ENCODE measurements around the gene MIGA2. TPM values are rescaled to one million over a fixed set of nuclear protein-coding genes. Genes with fewer than 3 reads are reported as not detected.

MIGA2 gene
- total RNA-seq, 2 experiments from 2014 or later, result 34.6 to 35.8 TPM

DNA sequence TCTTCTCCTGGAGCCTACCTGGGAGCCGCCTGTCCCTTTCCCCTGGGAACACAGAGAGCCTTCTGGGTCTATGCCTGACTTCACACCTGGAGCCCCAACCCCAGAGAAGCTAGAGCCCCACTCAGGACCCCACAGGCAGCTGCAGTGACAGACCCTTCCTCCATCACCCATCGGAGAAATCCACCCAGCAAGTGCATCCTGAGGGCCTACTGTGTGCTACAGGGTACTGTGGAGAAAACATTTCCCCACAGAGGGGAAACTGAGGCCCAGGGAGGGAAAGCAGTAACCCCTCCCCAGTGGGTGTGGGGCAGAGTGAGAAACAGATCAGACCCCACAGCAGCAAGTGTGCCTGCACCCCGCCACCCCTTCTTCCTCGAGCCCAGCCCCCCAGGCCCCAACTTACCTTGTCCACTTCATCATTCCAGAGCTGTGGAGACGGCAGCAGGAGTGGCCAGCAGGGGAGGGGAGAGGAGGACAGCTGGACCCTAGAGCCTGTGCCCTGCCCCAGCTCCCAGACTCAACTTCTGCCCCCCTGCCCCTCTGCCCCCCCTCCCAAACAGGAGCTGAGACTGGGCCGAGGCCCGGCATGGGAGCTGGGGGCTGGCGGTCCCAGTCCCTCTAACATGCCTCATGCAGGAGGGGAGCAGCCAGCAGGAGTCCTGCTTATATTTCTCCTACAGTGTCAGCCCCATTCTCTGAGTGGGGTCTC, 26.0 kb upstream of the MIGA2 start:
- H3K9me3 Mint-ChIP-seq, result no peaks in the 10 kb centered on the region
- CTCF ChIA-PET, result no interaction called here
- TF ChIP-seq, protein P1, sequence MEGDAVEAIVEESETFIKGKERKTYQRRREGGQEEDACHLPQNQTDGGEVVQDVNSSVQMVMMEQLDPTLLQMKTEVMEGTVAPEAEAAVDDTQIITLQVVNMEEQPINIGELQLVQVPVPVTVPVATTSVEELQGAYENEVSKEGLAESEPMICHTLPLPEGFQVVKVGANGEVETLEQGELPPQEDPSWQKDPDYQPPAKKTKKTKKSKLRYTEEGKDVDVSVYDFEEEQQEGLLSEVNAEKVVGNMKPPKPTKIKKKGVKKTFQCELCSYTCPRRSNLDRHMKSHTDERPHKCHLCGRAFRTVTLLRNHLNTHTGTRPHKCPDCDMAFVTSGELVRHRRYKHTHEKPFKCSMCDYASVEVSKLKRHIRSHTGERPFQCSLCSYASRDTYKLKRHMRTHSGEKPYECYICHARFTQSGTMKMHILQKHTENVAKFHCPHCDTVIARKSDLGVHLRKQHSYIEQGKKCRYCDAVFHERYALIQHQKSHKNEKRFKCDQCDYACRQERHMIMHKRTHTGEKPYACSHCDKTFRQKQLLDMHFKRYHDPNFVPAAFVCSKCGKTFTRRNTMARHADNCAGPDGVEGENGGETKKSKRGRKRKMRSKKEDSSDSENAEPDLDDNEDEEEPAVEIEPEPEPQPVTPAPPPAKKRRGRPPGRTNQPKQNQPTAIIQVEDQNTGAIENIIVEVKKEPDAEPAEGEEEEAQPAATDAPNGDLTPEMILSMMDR (IDR thresholded peaks at IDR 0.05), result no peak

DNA sequence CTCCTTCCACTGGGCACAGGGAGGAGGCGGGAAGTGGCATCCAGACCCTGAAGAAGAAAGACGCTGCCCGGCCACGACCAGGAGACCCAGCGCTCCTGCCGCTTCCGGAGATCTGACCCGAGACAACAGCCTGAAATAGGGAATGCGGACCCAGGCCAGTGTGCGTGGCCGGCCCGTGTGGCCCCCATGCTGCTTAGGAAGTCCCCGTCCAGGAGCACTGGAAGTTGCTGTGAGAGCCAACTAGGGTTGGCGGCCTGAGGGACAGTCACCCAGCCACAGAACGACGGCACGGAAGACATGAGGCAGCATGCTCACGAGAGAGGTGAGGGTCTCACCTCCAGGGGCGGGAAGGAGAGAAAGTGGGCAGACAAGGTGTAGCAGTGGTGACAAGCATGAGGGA, 25.3 kb upstream of the MIGA2 start:
- ChIA-PET POLR2A (interaction anchor here (1.2 kb wide), 1 partner anchor 15 kb away, joined by 3 read pairs; no protein-coding TSS in a partner anchor), CTCF (no interaction called here)
- ATAC-seq, result no peak
- H3K4me1 Mint-ChIP-seq (ENCODE audit: low read depth), result no peaks in the 10 kb centered on the region
- intact Hi-C loops (cut with micrococcal nuclease), result no loop called here
- no peaks in the 10 kb centered on the region for H3K9me3 Mint-ChIP-seq
- H3K36me3 Mint-ChIP-seq (ENCODE audit: low read depth), result peaks cover 16% of the 10 kb centered on the region
- no peaks in the 10 kb centered on the region for H3K27me3 Mint-ChIP-seq
- DNase-seq, result no peak
- no peak overlapping the region for H3K27ac Mint-ChIP-seq
- no peak overlapping the region for H3K4me3 Mint-ChIP-seq
- TF ChIP-seq, protein P1 (IDR thresholded peaks at IDR 0.05), result no peak

More for the DNA sequence above, 26.0 kb upstream of the MIGA2 start:
- DNase-seq (no peak), ATAC-seq (no peak)
- Mint-ChIP-seq H3K4me1 (ENCODE audit: low read depth) (no peaks in the 10 kb centered on the region), H3K27me3 (no peaks in the 10 kb centered on the region), H3K4me3 (no peak overlapping the region), H3K36me3 (ENCODE audit: low read depth) (peaks cover 17% of the 10 kb centered on the region), H3K27ac (no peak overlapping the region)
- POLR2A ChIA-PET, result interaction anchor here (0.8 to 1.2 kb wide), 2 partner anchors 15 to 41 kb away, joined by 3 read pairs; no protein-coding TSS in a partner anchor
- intact Hi-C loops (cut with micrococcal nuclease), result no loop called here

DNA sequence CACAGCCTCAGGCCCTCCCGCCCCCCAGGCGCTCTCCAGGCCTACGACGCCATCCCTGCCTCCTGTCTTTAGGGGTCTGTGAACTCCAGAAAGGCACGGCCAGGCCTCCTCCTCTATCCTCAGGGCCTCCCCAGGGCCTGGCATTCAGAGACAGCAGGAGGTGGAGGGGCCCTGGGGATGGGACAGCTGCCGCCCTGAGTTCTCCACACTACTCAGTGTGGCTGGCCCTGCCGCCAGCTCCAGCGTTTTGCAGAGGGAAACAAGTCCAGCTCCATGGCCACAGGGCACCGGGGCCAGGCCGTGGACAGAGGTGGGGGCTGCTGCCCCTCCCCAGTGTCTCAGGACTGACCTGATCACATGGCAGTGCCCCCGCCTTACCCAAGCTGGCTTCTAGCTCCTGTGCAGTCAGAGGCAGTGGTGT, 24.7 kb upstream of the MIGA2 start:
- no peak for DNase-seq
- Mint-ChIP-seq H3K27ac (no peak overlapping the region), H3K4me1 (ENCODE audit: low read depth) (no peaks in the 10 kb centered on the region), H3K27me3 (no peaks in the 10 kb centered on the region), H3K9me3 (no peaks in the 10 kb centered on the region), H3K36me3 (ENCODE audit: low read depth) (peaks cover 16% of the 10 kb centered on the region), H3K4me3 (no peak overlapping the region)
- ATAC-seq, result no peak
- TF ChIP-seq, protein P1 (IDR thresholded peaks at IDR 0.05), result no peak
- ChIA-PET CTCF (no interaction called here), POLR2A (interaction anchor here (0.7 kb wide), 1 partner anchor 15 kb away, joined by 3 read pairs; no protein-coding TSS in a partner anchor)
- intact Hi-C loops (cut with micrococcal nuclease), result no loop called here

DNA sequence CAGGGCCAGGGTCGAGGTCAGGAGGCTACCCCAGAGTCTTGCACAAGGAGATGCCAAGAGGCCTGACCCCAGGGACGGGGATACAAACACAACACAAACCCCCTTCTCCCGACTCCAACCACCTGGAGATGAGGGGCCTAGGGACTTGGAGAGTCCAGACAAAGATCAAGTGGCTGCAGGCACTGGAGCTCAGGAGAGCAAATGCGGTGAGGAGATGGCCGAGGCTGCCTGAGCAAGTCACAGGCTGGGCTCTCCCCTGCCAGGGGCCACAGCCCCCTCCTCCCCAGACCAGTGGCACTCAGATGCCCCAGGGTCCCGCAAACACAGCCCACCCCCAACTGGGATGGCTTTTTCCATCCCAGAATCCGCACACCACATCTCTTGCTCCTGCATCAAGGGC, 24.1 kb upstream of the MIGA2 start:
- ChIA-PET POLR2A (interaction anchor here (0.7 kb wide), 1 partner anchor 15 kb away, joined by 3 read pairs; no protein-coding TSS in a partner anchor), CTCF (no interaction called here)
- TF ChIP-seq, protein P1 (IDR thresholded peaks at IDR 0.05), result no peak
- Mint-ChIP-seq H3K4me3 (no peak overlapping the region), H3K27ac (no peak overlapping the region), H3K4me1 (ENCODE audit: low read depth) (no peaks in the 10 kb centered on the region), H3K27me3 (no peaks in the 10 kb centered on the region), H3K9me3 (no peaks in the 10 kb centered on the region), H3K36me3 (ENCODE audit: low read depth) (peaks cover 16% of the 10 kb centered on the region)
- intact Hi-C loops (cut with micrococcal nuclease), result no loop called here
- no peak for ATAC-seq
- no peak for DNase-seq

DNA sequence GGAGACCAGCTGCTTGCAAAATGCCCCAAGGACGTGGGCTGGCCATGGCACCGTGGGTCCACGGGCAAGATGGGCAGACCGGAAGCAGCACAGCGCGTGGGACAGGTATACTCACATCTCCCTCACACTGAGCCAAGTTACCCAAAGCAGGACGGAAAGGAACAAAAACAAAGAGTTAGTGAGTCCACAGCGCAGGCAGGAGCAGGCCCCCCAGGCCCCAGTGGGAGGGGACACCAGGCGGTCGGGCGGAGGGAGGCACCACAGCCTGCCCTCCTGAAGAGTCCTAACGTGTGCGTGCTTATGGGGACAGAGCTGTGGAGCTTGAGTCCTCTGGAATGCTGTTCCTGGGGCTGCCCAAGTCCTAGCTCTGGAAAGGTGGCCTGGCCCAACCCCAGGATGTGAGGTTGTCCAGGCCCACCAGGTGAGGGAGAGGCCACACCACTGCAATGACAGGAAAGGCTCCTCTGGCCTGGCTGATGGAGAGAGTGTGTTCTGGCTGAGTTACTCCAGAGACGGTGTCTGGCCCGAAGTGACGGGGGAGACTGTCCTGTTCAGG, 23.5 kb upstream of the MIGA2 start:
- H3K4me1 Mint-ChIP-seq (ENCODE audit: low read depth), result no peaks in the 10 kb centered on the region
- DNase-seq, result no peak
- intact Hi-C loops (cut with micrococcal nuclease), result no loop called here
- TF ChIP-seq, protein P1 (IDR thresholded peaks at IDR 0.05), result no peak
- ChIA-PET CTCF (no interaction called here), POLR2A (no interaction called here)
- no peaks in the 10 kb centered on the region for H3K9me3 Mint-ChIP-seq
- ATAC-seq, result no peak
- H3K36me3 Mint-ChIP-seq (ENCODE audit: low read depth), result peaks cover 13% of the 10 kb centered on the region
- no peak overlapping the region for H3K27ac Mint-ChIP-seq
- H3K4me3 Mint-ChIP-seq, result no peak overlapping the region
- no peaks in the 10 kb centered on the region for H3K27me3 Mint-ChIP-seq
